T-cell (primary cell): ENCODE measurements around the gene RWDD3. TPM values are rescaled to one million over a fixed set of nuclear protein-coding genes. Genes with fewer than 3 reads are reported as not detected.

ENCODE experiments used
- ATAC-seq, 4 experiments: fragments of 200-7000 bp in 3 of 4; fragments of 150-1000 bp in 1 of 4; cut with Tn5 transposase; replicated peaks in 1 of 4; 1 replicate in 3 of 4; 2 replicates in 1 of 4; pipeline ENCODE4 v1.10.0; 2021; ENCODE audit warnings: moderate library complexity in 3 of 4, mild to moderate bottlenecking in 2 of 4, moderate number of reproducible peaks in 1 of 4
- CTCF ChIA-PET, 2 donors: fragments of 300-600 bp; sonication (Branson Sonifier 250); formaldehyde crosslinking; loops; one replicate each; lab custom pipeline; 2022; ENCODE audit warnings: antibody characterized with exemption in 2 of 2; lab: Charles Lee
- POLR2A ChIA-PET, 2 donors: fragments of 300-600 bp; sonication (Branson Sonifier 250); formaldehyde crosslinking; loops; one replicate each; lab custom pipeline; 2022; ENCODE audit warnings: antibody characterized with exemption in 2 of 2; lab: Charles Lee
- DNase-seq, 35 experiments: peaks; one replicate each; pipeline versions ENCODE4 v3.0.0 to v3.0.0-alpha.2; 2013 to 2023
- H3K27ac ChIP-seq: one replicate; pipeline ENCODE4 v1.5.1; 2013; ENCODE audit warnings: low read length
- H3K27me3 ChIP-seq, 2 experiments: replicated peaks in 1 of 2; 1 replicate in 1 of 2; 2 replicates in 1 of 2; pipeline versions ENCODE4 v1.6.1 to v1.7.0; 2013; ENCODE audit warnings: low read length in 1 of 2, mixed read lengths in 1 of 2; ENCODE audit not compliant: control insufficient read depth in 2 of 2, insufficient read depth in 2 of 2; ENCODE audit errors: extremely low read depth in 1 of 2
- H3K36me3 ChIP-seq, 2 donors: 1 replicate in 1 of 2; 2 replicates in 1 of 2; pipeline versions ENCODE4 v1.6.1 to v1.7.0; 2013; ENCODE audit warnings: low read length in 1 of 2; ENCODE audit not compliant: control insufficient read depth in 2 of 2, insufficient read depth in 1 of 2; ENCODE audit errors: extremely low read depth in 1 of 2
- H3K4me1 ChIP-seq, 2 experiments: 1 replicate in 1 of 2; 2 replicates in 1 of 2; pipeline versions ENCODE4 v1.6.1 to v1.7.0; 2013; ENCODE audit warnings: low read length in 2 of 2, mixed read lengths in 1 of 2; ENCODE audit not compliant: insufficient read depth in 2 of 2, control insufficient read depth in 1 of 2; ENCODE audit errors: extremely low read depth in 1 of 2
- H3K4me3 ChIP-seq, 2 donors: 1 replicate in 1 of 2; 2 replicates in 1 of 2; pipeline versions ENCODE4 v1.5.1 to v1.7.0; 2013; ENCODE audit warnings: mild to moderate bottlenecking in 2 of 2, low read length in 1 of 2, moderate library complexity in 1 of 2; ENCODE audit not compliant: control insufficient read depth in 1 of 2; ENCODE audit errors: extremely low read depth in 1 of 2
- H3K9me3 ChIP-seq: 2 replicates; pipeline ENCODE4 v1.7.0; 2013
- H3K27ac Mint-ChIP-seq, 2 donors: one replicate each; pipeline ENCODE4 v1.8.0; 2020 to 2021; ENCODE audit warnings: mild to moderate bottlenecking in 2 of 2, mixed read lengths in 2 of 2
- H3K27me3 Mint-ChIP-seq, 2 donors: one replicate each; pipeline ENCODE4 v1.8.0; 2021 to 2022; ENCODE audit warnings: mixed read lengths in 2 of 2
- H3K36me3 Mint-ChIP-seq: one replicate; pipeline ENCODE4 v1.8.0; 2021; ENCODE audit warnings: mixed read lengths
- H3K4me1 Mint-ChIP-seq, 3 donors: one replicate each; pipeline ENCODE4 v1.8.0; 2020 to 2022; ENCODE audit warnings: mixed read lengths in 3 of 3, mild to moderate bottlenecking in 1 of 3
- H3K4me3 Mint-ChIP-seq, 3 donors: one replicate each; pipeline ENCODE4 v1.8.0; 2020 to 2022; ENCODE audit warnings: mild to moderate bottlenecking in 3 of 3, mixed read lengths in 3 of 3, moderate library complexity in 3 of 3
- H3K9me3 Mint-ChIP-seq, 3 donors: one replicate each; pipeline ENCODE4 v1.8.0; 2020 to 2022; ENCODE audit warnings: mixed read lengths in 3 of 3
- WGBS: methylation state at CpG from one replicate; pipeline ENCODE4 v1.1.5; 2013; ENCODE audit warnings: missing lambda C conversion rate; ENCODE audit not compliant: insufficient coverage; 5-methylcytosine and 5-hydroxymethylcytosine counted together
- total RNA-seq, 35 experiments: library from RNA in 6 of 35; stranded (reverse) in 6 of 35; fragments of 120-200 nt in 1 of 35; gene quantifications; one replicate each; pipeline versions ENCODE4 v1.2.1 to v1.2.4 and lab custom pipeline; 2013 to 2026

Gene RWDD3, protein sequence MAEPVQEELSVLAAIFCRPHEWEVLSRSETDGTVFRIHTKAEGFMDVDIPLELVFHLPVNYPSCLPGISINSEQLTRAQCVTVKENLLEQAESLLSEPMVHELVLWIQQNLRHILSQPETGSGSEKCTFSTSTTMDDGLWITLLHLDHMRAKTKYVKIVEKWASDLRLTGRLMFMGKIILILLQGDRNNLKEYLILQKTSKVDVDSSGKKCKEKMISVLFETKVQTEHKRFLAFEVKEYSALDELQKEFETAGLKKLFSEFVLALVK
- total RNA-seq (10 to 100 TPM; 16.7 to 23.4 (median 21.6) TPM), total RNA-seq (lab: John Stamatoyannopoulos, UW) (1.3 to 7.5 (median 3.5) reads per million in 29 experiments)
- 33.9 TPM for total RNA-seq (2013)

DNA sequence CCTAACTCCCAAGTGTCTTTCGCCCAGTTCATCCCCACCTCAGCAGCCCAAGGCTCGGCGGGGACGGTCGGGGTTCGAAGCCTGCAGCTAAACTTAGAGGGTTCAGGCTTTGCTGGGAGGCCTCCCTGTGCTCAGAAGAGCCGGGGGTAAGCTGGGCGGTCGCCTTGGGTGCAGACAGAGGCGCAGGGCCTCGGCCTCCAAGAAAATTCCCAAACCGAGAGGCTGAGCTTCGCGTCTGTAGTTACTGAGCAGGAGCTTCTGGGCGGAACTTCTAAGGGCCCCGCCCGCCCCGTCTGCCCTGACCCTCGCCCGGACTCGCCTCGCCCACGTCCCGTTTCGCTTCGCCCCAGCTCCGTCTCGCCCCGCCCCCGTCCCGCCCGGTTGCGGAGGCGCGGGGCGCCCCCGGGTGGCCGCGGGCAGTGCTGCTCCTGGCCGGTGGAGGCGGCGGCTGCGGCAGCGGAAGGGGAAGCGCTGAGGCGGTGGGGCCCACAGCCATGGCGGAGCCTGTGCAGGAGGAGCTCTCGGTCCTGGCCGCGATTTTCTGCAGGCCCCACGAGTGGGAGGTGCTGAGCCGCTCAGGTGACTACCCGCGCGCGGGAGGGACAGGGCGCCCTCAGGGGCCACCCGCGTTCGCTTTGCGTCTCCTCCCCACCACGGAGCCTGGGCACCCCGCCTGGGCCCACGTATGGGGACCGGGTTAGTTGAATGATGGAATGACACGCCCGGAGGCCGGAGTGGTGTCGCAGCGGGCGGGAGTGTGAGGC lies at the start of gene RWDD3:
RWDD3 (plus strand) TSS at position 474 of the 764 bp plus-strand sequence; CDS start at position 495, 21 bp downstream.
- ChIA-PET CTCF (interaction anchor here (0.6 to 1.9 kb wide), 42 partner anchors 8 to 1828 kb away, joined by 3 to 45 read pairs (median 4); partner anchors contain the start of genes ALG14 (in 2 of the 2) and TLCD4 (in 2 of the 2)), POLR2A (interaction anchor here (0.6 to 0.9 kb wide), 5 partner anchors 8 to 380 kb away, joined by 3 to 6 read pairs (median 3); partner anchors contain the start of gene ALG14 (in 1 of the 2))
- H3K27me3 ChIP-seq = peaks cover 0 to 2% of the 10 kb centered on the region in 2 experiments
- H3K4me3 ChIP-seq = peak within 1 kb of the TSS; percentile 75 to 94
- H3K4me1 Mint-ChIP-seq = peaks cover 37 to 47% (median 46%) of the 10 kb centered on the region in 3 donors
- peaks cover 13 to 19% of the 10 kb centered on the region in 2 donors for H3K27me3 Mint-ChIP-seq
- H3K36me3 Mint-ChIP-seq = peaks cover 11% of the 10 kb centered on the region
- H3K4me1 ChIP-seq = peaks cover 8 to 17% of the 10 kb centered on the region in 2 experiments
- peak within 1 kb of the TSS; percentile 86 to 92 for H3K27ac Mint-ChIP-seq
- peak within 1 kb of the TSS; percentile 70 for H3K27ac ChIP-seq
- WGBS = 1% methylated on average over 69 of the region's 71 CpGs
- peak; percentile 78 to 96 (median 90) for DNase-seq
- peak within 1 kb of the TSS; percentile 89 to 91 (median 90) for H3K4me3 Mint-ChIP-seq
- ATAC-seq = peak; percentile 93 to 98 (median 96)
- no peaks in the 10 kb centered on the region for H3K9me3 ChIP-seq
- no peaks in the 10 kb centered on the region for H3K9me3 Mint-ChIP-seq
- no peaks in the 10 kb centered on the region for H3K36me3 ChIP-seq

DNA sequence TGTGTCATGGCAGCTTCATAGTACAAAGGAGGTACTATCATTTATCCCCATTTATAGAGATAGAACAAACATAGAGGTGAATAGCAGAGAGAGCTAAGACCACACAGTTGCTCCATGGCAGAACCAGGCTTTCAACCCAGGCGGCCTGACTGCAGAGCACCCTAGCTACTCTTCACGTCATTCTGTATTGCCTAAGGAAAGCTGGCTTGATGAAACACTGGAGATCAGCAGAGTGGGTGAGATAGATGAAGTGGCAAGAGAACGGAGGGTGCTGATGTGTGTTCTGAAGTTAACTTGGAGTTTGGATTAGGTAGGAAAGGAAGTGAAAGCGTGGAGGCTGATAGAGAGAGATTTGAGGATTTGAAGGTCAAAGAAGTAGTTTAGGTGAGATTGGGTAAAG lies 47.9 kb upstream of the RWDD3 start:
- Histone ChIP-seq H3K9me3 (no peaks in the 10 kb centered on the region), H3K27ac (no peak overlapping the region), H3K36me3 (no peaks in the 10 kb centered on the region), H3K4me3 (no peak overlapping the region), H3K27me3 (peaks cover 0 to 4% of the 10 kb centered on the region in 2 experiments), H3K4me1 (no peaks in the 10 kb centered on the region)
- peaks cover 23 to 26% of the 10 kb centered on the region in 2 donors for H3K27me3 Mint-ChIP-seq
- ATAC-seq (no peak), DNase-seq (no peak)
- CTCF ChIA-PET = no interaction called here
- WGBS = 92% methylated on average over 4 of the region's 4 CpGs
- H3K36me3 Mint-ChIP-seq = no peaks in the 10 kb centered on the region
- H3K4me1 Mint-ChIP-seq = no peaks in the 10 kb centered on the region
- H3K4me3 Mint-ChIP-seq = no peak overlapping the region
- H3K27ac Mint-ChIP-seq = no peak overlapping the region
- no peaks in the 10 kb centered on the region for H3K9me3 Mint-ChIP-seq
- POLR2A ChIA-PET = no interaction called here

DNA sequence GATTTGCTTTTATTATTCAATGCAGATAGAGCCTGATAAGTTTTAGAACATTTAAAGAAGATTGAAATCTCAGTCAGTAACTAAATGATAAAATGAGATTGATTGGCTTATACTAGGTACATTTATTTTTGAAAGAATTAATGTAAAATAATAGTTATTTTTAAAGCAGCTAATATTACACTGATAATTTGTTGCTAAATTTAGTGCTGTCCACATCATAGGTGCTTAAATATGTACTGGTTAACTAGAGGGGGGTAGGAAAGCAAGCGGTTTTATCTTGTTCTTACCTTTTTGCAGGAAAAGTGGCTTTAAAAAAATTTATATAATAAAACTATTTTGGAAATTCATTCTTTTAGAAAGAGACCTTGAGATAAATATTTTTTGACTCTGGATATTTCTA lies 40.4 kb upstream of the RWDD3 start:
- Mint-ChIP-seq H3K36me3 (no peaks in the 10 kb centered on the region), H3K27ac (no peak overlapping the region), H3K4me1 (no peaks in the 10 kb centered on the region), H3K4me3 (no peak overlapping the region), H3K9me3 (no peaks in the 10 kb centered on the region), H3K27me3 (peaks cover 11 to 24% of the 10 kb centered on the region in 2 donors)
- H3K27me3 ChIP-seq = peaks cover 0 to 2% of the 10 kb centered on the region in 2 experiments
- no peak overlapping the region for H3K4me3 ChIP-seq
- no CpG with 5 or more reads among the region's 1 CpG for WGBS
- H3K9me3 ChIP-seq = no peaks in the 10 kb centered on the region
- DNase-seq (no peak), ATAC-seq (no peak)
- H3K4me1 ChIP-seq = no peaks in the 10 kb centered on the region
- no peaks in the 10 kb centered on the region for H3K36me3 ChIP-seq
- ChIA-PET POLR2A (interaction anchor here in 1 of 2 donors (0.6 kb wide), 1 partner anchor 1129 kb away, joined by 3 read pairs; no protein-coding TSS in a partner anchor), CTCF (no interaction called here)
- no peak overlapping the region for H3K27ac ChIP-seq

DNA sequence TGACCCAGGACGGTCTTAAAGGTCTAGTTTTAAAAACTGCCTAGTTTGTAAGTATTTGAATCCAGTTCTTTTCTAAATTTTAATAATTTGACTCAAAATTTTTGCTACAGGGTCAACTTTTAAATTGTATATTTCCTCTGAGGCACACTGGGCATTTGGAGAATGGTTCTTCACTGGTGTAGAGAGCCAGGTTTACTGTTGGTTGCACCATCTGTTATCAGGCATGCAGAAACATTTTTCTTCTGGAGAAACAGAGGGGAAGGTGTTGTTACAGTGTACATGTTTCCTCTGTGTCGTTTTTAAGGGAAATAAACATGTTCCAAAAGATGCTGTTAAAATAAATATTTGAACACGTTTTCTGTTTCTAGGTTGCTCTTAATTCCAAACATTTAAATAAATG lies 39.0 kb upstream of the RWDD3 start:
- no peaks in the 10 kb centered on the region for H3K9me3 ChIP-seq
- Mint-ChIP-seq H3K27me3 (peaks cover 13 to 30% of the 10 kb centered on the region in 2 donors), H3K4me3 (no peak overlapping the region), H3K27ac (no peak overlapping the region), H3K4me1 (no peaks in the 10 kb centered on the region), H3K9me3 (no peaks in the 10 kb centered on the region), H3K36me3 (no peaks in the 10 kb centered on the region)
- ATAC-seq (no peak), DNase-seq (no peak)
- peaks cover 0 to 2% of the 10 kb centered on the region in 2 experiments for H3K27me3 ChIP-seq
- ChIA-PET POLR2A (no interaction called here), CTCF (no interaction called here)
- no peak overlapping the region for H3K27ac ChIP-seq
- H3K36me3 ChIP-seq = no peaks in the 10 kb centered on the region
- WGBS = no CpG with 5 or more reads among the region's 3 CpGs
- no peaks in the 10 kb centered on the region for H3K4me1 ChIP-seq
- H3K4me3 ChIP-seq = no peak overlapping the region

DNA sequence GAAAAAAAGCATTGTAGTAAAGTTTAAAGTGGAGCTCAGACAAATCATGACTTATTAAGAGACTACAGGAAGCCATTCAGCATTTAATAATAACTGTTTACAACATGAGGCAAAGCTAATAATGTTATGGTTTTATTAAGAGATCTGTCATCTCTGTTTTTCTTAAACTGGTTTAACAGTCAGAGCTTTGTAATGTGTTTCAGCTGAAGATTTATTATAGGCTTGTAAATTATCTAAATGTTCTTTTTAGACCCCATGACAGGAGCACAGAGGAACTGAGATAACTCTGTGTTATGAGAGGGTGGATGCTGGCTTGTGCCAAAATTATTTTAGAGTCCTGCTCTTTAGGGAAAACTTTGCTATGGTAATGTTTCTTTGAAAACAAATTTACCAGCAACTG lies 38.0 kb upstream of the RWDD3 start:
- no peaks in the 10 kb centered on the region for H3K9me3 Mint-ChIP-seq
- no peaks in the 10 kb centered on the region for H3K27me3 ChIP-seq
- peaks cover 8 to 21% of the 10 kb centered on the region in 2 donors for H3K27me3 Mint-ChIP-seq
- no peaks in the 10 kb centered on the region for H3K9me3 ChIP-seq
- no peak overlapping the region for H3K27ac ChIP-seq
- ChIA-PET POLR2A (no interaction called here), CTCF (no interaction called here)
- no peaks in the 10 kb centered on the region for H3K36me3 ChIP-seq
- DNase-seq (no peak), ATAC-seq (no peak)
- no peak overlapping the region for H3K4me3 ChIP-seq
- H3K27ac Mint-ChIP-seq = no peak overlapping the region
- no peaks in the 10 kb centered on the region for H3K4me1 Mint-ChIP-seq
- no peaks in the 10 kb centered on the region for H3K4me1 ChIP-seq
- H3K36me3 Mint-ChIP-seq = no peaks in the 10 kb centered on the region
- H3K4me3 Mint-ChIP-seq = no peak overlapping the region

DNA sequence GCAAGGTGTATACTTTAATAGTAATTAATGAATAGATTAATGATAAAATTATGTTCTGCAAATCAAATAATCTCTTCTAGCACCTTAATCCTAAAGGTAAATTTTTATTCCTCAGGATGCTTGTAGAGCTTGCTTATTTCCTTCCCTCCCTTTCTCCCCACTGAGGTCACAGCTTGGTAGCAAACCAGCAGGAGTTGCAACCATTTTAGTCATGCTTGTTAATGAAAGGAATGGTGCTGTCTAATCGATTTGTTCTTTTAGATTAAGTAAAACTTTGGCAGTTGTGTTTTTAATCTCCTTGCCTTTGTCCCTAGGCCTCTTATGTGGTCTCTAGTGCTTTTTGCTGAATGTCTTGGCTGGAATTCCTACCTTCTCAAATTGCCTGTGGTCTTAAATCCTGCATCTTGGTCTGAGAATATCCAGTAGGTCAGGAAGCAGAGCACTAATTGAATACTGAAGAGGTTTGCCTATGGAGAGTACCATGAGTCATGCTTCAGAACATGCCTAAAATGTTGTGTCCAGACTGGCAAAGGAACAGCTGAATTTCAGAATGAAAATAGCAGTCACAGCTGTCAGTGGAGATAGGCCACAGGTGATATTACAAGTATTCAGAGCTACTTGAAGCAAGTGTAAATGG lies 36.3 kb upstream of the RWDD3 start:
- ATAC-seq = no peak
- peaks cover 8 to 19% of the 10 kb centered on the region in 2 donors for H3K27me3 Mint-ChIP-seq
- ChIA-PET POLR2A (no interaction called here), CTCF (no interaction called here)
- H3K9me3 ChIP-seq = no peaks in the 10 kb centered on the region
- no peaks in the 10 kb centered on the region for H3K36me3 Mint-ChIP-seq
- no peaks in the 10 kb centered on the region for H3K27me3 ChIP-seq
- H3K4me1 Mint-ChIP-seq = no peaks in the 10 kb centered on the region
- H3K27ac ChIP-seq = no peak overlapping the region
- H3K36me3 ChIP-seq = no peaks in the 10 kb centered on the region
- H3K9me3 Mint-ChIP-seq = no peaks in the 10 kb centered on the region
- no peak overlapping the region for H3K27ac Mint-ChIP-seq
- H3K4me1 ChIP-seq = no peaks in the 10 kb centered on the region
- WGBS = no CpG with 5 or more reads among the region's 1 CpG
- no peak overlapping the region for H3K4me3 Mint-ChIP-seq
- H3K4me3 ChIP-seq = no peak overlapping the region
- DNase-seq = no peak
